ENCODE measurements around the gene PRKAG2.

Gene PRKAG2

DNA sequence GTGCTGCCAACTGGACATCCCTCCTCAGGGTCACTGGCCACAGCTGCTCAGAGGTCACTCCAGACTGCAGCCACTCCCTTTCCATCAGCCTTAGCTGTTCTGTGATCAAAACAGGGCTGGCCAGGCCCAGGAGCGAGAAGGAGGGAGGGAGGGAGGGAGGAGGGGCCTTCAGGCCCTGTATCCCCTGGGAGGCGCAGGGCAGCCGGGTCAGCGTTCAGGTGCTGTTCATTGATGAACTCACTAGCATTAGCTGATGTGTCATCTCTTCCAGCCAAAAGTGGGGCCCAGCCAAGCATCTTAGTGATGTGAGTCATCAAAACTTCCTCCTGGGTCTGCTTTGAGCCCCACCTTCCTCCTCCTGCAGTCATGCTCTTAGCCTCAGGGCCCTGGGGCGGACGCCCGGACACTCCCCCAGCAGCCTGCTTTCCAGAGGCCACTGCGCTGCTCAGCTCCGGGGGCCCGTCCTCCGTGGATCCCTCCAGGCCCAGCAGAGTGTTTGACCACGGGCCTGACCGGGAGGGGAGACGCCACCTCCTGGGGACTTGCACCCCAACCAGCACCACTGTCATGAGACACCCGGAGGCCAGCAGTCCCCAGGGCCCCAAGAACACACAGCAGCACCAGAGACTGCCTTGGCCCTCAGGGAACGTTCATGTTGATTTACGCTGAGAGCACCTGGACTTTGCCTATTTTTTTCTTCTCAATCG, 149.2 kb downstream of the PRKAG2 start:
- Histone ChIP-seq H3K27ac (no peak overlapping the region), H3K9ac (ENCODE audit: insufficient read length) (no peak overlapping the region), H3K4me3 (no peak overlapping the region)

DNA sequence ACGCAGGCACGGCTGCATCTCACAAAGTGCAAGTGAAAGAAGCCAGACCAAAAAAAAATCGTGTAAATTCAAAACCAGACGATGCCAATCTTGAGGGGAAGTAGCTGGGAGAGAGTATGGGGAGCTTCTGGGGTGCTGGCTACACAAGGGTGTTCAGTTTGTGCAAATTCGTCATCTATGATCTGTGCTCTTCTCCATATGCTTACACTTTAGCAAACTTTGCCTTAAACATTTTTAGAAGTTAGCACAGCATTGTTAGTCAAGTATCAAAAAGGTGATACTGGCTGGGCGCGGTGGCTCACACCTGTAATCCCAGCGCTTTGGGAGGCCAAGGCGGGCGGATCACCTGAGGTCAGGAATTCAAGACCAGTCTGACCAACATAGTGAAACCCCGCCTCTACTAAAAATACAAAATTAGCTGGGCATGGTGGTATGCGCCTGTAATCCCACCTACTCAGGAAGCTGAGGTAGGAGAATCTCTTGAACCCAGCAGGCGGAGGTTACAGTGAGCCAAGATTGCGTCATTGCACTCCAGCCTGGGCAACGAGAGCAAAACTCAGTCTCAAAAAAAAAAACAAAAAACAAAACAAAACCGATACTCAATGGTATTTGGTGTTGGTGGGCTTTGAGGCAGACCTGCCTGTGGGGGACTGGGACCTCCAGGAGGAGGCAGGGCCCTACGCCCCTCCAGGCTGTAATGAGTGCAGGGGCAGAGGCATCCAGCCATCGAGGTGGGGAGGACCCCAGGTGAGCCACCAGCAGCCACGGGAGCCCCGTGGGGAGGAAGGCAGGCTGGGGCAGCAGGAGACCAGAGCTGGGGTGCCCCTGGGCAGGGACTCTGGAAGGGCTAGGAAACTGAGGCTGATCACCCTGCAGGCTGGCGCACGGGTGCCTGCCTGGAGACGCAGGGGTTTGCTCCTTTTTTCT, 150.0 kb downstream of the PRKAG2 start:
- H3K4me3 ChIP-seq, result no peak overlapping the region
- H3K9ac ChIP-seq (ENCODE audit: insufficient read length), result no peak overlapping the region
- no peak for DNase-seq (ENCODE audit: low read depth, low spot score)
- no peaks in the 10 kb centered on the region for H3K36me3 ChIP-seq (ENCODE audit: insufficient read depth, low read length)
- no peak overlapping the region for H3K27ac ChIP-seq
- H3K9me3 ChIP-seq (ENCODE audit: low read depth, low read length), result no peaks in the 10 kb centered on the region
- no peak for TF ChIP-seq POLR2AphosphoS5 (IDR thresholded peaks at IDR 0.05; ENCODE audit: borderline replicate concordance, low read depth, low read length)
- no peak for TF ChIP-seq EZH2 (IDR thresholded peaks at IDR 0.05)
- no peak for TF ChIP-seq FOXP2 (optimal IDR thresholded peaks at IDR 0.05; ENCODE audit: control extremely low read depth, extremely low read length, insufficient read depth)

More for the DNA sequence above, 149.2 kb downstream of the PRKAG2 start:
- H3K9me3 ChIP-seq (ENCODE audit: low read depth, low read length), result no peaks in the 10 kb centered on the region
- no peak for TF ChIP-seq EZH2 (IDR thresholded peaks at IDR 0.05)
- TF ChIP-seq FOXP2 (optimal IDR thresholded peaks at IDR 0.05; ENCODE audit: control extremely low read depth, extremely low read length, insufficient read depth), result no peak
- TF ChIP-seq POLR2AphosphoS5 (IDR thresholded peaks at IDR 0.05; ENCODE audit: borderline replicate concordance, low read depth, low read length), result no peak
- no peaks in the 10 kb centered on the region for H3K36me3 ChIP-seq (ENCODE audit: insufficient read depth, low read length)
- no peak for DNase-seq (ENCODE audit: low read depth, low spot score)

DNA sequence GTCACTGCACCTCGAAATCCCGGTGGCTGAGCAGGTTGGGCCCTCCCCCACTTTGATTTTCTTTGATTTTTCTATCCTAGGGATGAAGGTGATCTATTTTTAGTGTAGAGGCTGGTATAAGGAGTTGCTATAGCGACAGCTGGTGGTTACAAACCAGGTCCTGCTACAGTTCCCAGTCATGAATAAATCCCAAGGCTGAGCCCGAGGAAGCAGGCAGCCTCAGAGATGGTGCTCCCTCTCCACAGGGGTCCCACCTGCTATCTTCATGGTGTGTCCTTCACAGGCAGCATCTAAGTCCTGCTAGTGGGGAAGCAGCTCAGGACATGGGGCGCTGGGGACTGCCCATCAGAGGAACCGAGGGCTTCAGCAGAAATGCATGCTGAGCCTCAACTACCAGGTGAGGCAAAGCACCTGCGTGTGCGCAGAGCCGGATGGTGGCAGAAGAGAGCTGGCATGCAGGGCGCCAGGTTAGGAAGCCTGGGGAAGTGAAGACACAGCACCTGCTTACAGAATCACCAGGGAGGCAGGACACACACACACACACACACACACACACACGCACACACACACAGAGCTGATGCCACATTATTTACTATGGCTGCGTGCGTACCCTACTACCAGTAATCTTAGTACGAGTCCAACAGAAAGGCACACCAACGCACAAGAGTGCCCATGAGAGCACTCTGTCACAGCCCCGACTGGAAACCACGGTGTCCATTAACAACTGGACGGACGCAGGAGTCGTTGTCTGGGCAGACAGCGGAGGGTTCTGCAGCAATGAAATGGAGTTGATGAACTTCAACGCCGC, 150.9 kb downstream of the PRKAG2 start:
- Histone ChIP-seq H3K36me3 (ENCODE audit: insufficient read depth, low read length) (no peaks in the 10 kb centered on the region), H3K9me3 (ENCODE audit: low read depth, low read length) (no peaks in the 10 kb centered on the region), H3K9ac (ENCODE audit: insufficient read length) (no peak overlapping the region), H3K4me3 (no peak overlapping the region), H3K27ac (no peak overlapping the region)
- no peak for DNase-seq (ENCODE audit: low read depth, low spot score)
- TF ChIP-seq EZH2 (IDR thresholded peaks at IDR 0.05) (no peak), FOXP2 (optimal IDR thresholded peaks at IDR 0.05; ENCODE audit: control extremely low read depth, extremely low read length, insufficient read depth) (no peak), POLR2AphosphoS5 (IDR thresholded peaks at IDR 0.05; ENCODE audit: borderline replicate concordance, low read depth, low read length) (no peak)

DNA sequence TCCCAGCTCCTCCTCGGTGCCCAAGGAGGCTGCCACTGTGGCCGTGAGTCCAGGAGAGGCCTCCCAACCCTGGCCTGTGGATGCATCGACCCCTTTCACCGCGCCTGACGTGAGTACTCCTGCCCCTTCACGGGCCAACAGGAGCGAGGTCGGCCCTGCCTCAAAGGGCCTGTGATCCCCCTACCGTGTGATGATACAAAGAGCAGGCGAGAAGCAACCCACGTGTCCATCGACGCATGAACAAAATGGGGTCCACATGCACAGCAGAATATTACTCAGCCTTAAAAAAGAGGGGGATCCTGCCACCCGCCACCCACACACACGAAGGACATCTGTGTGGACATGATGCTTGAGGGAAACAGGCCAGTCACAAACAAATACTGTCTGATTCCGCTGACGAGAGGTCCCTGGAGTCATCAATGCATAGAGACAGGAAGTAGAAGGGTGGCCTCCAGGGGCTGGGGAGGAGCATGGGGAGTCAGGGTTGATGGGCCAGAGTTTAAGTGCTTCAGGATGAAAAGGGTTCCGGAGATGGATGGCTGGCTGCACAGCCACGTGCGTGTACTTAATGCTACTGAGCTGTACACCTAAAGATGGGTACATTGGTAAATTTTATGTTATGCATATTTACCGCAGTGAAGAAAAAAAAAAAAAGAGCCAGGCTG, 151.9 kb downstream of the PRKAG2 start:
- H3K9me3 ChIP-seq (ENCODE audit: low read depth, low read length), result no peaks in the 10 kb centered on the region
- no peak overlapping the region for H3K4me3 ChIP-seq
- no peak overlapping the region for H3K9ac ChIP-seq (ENCODE audit: insufficient read length)
- no peak for TF ChIP-seq EZH2 (IDR thresholded peaks at IDR 0.05)
- H3K36me3 ChIP-seq (ENCODE audit: insufficient read depth, low read length), result no peaks in the 10 kb centered on the region
- H3K27ac ChIP-seq, result no peak overlapping the region
- DNase-seq (ENCODE audit: low read depth, low spot score), result no peak

DNA sequence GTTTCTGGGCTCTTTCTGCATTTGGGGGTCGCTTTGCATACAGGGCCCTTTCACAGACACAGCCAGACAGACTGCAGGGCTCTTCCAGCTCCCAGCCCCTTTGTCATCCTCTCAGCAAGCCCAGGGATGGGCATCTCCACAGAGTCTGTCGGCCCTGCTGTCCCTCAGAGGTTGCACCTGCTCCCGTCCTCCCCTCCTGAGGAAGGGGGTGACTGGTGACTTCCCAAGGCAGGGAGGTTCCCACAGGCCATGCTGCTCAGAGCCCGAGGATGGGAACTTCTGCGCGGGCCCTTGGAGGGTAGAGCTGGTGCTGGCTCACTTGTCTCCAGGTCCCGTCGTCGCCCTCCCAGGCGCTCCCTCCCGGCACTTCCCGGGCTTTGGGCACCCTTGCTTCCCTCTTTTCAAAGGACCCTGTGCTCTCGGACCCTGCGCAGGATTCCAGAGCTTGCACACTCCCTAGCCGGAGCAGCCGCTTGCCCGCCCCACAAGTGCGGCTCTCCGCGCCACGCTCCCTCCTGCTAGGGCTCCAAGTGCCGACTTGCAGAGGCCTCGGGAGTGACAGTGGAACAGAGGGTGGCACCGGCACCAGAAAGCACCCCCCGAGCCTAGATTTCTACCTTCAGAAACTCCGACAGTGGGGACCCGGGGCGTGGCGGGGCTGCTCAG, 152.5 kb downstream of the PRKAG2 start:
- H3K36me3 ChIP-seq (ENCODE audit: insufficient read depth, low read length), result no peaks in the 10 kb centered on the region
- H3K4me3 ChIP-seq, result no peak overlapping the region

DNA sequence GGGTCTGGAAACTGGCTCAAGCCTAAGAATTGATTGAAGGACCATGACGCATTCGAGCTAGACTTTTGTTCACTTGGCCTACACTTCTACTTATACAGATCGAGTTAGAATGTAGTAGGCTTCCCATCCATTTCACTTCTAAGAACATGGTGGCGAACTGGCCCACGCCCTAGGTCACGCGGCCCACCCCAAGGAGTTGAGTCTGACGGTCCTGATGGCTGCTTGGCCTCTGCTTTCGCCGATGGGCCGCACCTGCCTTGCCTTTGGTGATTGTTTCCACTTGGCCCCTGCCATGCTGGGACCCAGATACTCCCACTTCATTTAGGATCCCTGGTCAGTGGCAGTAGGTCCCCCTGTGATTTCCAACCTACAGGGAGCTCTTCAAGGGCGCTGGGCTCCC, 153.6 kb downstream of the PRKAG2 start:
- no peak overlapping the region for H3K4me3 ChIP-seq
- TF ChIP-seq FOXP2 (optimal IDR thresholded peaks at IDR 0.05; ENCODE audit: control extremely low read depth, extremely low read length, insufficient read depth) (no peak), POLR2AphosphoS5 (IDR thresholded peaks at IDR 0.05; ENCODE audit: borderline replicate concordance, low read depth, low read length) (no peak), EZH2 (IDR thresholded peaks at IDR 0.05) (no peak)
- no peak overlapping the region for H3K27ac ChIP-seq
- no peaks in the 10 kb centered on the region for H3K36me3 ChIP-seq (ENCODE audit: insufficient read depth, low read length)
- DNase-seq (ENCODE audit: low read depth, low spot score), result no peak
- no peaks in the 10 kb centered on the region for H3K9me3 ChIP-seq (ENCODE audit: low read depth, low read length)
- no peak overlapping the region for H3K9ac ChIP-seq (ENCODE audit: insufficient read length)

More for the DNA sequence above, 152.5 kb downstream of the PRKAG2 start:
- Histone ChIP-seq H3K9me3 (ENCODE audit: low read depth, low read length) (no peaks in the 10 kb centered on the region), H3K27ac (no peak overlapping the region), H3K9ac (ENCODE audit: insufficient read length) (no peak overlapping the region)
- no peak for DNase-seq (ENCODE audit: low read depth, low spot score)
- no peak for TF ChIP-seq EZH2 (IDR thresholded peaks at IDR 0.05)
- no peak for TF ChIP-seq POLR2AphosphoS5 (IDR thresholded peaks at IDR 0.05; ENCODE audit: borderline replicate concordance, low read depth, low read length)
- TF ChIP-seq FOXP2 (optimal IDR thresholded peaks at IDR 0.05; ENCODE audit: control extremely low read depth, extremely low read length, insufficient read depth), result no peak

DNA sequence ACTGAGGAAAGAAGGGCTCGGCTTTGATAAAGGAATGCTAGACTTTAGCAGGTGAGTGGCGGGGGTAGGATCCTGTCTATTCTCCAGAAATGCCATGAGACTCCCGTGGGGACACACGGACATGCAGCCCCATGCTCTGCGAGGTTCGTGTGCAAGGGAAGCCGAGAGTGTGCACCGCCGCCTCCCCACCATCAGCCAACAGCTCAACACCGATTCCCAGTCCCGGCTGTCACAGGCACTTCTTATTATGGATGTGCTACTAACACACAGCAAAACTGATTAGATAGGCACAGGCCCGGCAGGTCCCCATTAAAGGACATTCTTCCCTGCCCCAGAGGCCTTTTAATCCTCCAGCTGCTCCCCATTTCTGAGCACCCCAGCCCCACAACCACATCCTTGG, 154.4 kb downstream of the PRKAG2 start:
- Histone ChIP-seq H3K9ac (ENCODE audit: insufficient read length) (no peak overlapping the region), H3K27ac (no peak overlapping the region), H3K36me3 (ENCODE audit: insufficient read depth, low read length) (no peaks in the 10 kb centered on the region), H3K9me3 (ENCODE audit: low read depth, low read length) (no peaks in the 10 kb centered on the region), H3K4me3 (no peak overlapping the region)
- DNase-seq (ENCODE audit: low read depth, low spot score), result no peak
- TF ChIP-seq EZH2 (IDR thresholded peaks at IDR 0.05) (no peak), FOXP2 (optimal IDR thresholded peaks at IDR 0.05; ENCODE audit: control extremely low read depth, extremely low read length, insufficient read depth) (no peak), POLR2AphosphoS5 (IDR thresholded peaks at IDR 0.05; ENCODE audit: borderline replicate concordance, low read depth, low read length) (no peak)

Data from SK-N-MC (cell line).